ENCODE measurements around the gene ABHD2.
"Not testable (repeated sequence)": the region's sequence is repeated elsewhere in the genome, so short reads cannot be mapped to it uniquely, and the experiment has no call there.

ABHD2 gene

DNA sequence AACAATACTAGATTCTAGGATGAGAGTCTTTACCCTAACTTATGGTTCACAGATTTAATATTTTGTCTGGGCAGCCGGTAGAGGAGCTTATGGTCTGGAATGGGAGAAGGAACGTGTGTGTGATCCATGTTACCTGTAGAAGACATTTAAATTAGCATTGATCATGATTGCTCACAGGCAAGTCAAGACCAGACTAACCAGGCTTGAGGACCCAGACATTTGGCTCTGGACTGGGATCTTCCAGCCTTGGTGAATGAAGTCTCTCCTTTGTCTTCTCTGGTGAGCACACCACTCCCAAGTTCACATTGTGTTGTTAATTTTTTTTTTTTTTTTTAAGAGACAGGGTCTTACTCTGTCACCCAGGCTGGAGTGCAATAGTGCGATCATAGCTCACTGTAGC is 11.7 kb downstream of the ABHD2 start:
- no peak for DNase-seq

- DNase-seq, result no peak
These were observed 13.3 kb downstream of the ABHD2 start for GRCh38 chr15:89101302-89102193.

- no peak for DNase-seq
These were observed 15.4 kb downstream of the ABHD2 start for GRCh38 chr15:89103481-89104171.

GRCh38 chr15:89104172-89104564 is 15.9 kb downstream of the ABHD2 start:
- DNase-seq, result no peak

GRCh38 chr15:89105147-89105546 is 16.9 kb downstream of the ABHD2 start:
- DNase-seq, result no peak

- no peak for DNase-seq
These were observed 17.9 kb downstream of the ABHD2 start for GRCh38 chr15:89106200-89106599.

GRCh38 chr15:89107984-89108383 is 19.7 kb downstream of the ABHD2 start:
- DNase-seq, result no peak

GRCh38 chr15:89108835-89109234 is 20.6 kb downstream of the ABHD2 start:
- no peak for DNase-seq

DNA sequence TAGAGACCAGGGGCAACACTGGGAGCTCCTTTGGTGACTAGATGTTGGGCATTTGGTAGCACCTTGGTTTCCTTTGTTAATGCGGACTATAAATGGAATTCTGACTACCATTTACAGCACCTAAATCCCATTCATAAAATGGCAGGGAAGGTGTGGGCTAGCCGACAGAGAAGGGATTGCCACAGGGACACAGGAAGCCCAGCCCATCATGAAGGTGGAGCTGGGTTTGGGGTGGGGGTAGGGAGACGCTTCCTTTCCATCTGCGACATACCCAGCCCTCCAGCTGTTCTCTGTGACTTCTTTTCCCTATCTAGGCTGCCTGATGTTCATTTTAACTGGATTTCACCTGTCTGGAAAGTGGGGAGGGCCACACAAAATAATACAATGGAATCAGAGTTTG is 21.0 kb downstream of the ABHD2 start:
- no peak for DNase-seq

GRCh38 chr15:89110060-89110459 is 21.8 kb downstream of the ABHD2 start:
- no peak for DNase-seq

DNA sequence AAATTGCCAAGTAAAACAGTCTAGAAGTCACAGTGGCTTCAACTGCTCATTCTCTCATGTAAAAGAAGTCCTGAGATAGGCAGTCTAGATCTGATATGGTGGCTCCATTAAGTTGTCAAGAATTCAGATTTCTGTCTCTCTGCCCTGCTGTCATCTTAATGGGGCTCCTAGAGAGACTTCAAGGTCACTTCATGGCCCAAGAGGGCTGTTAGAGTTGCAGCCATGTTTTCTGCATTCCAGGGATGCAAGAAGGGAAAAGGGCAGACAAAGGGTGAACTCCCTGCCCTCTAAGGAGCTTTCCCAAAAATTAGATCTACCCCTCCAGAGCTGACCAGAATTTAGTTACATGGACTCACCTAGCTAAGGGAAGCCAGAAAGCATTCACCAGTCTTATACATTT is 23.1 kb downstream of the ABHD2 start:
- no peak for DNase-seq

- no peak for DNase-seq
These were observed 23.7 kb downstream of the ABHD2 start for GRCh38 chr15:89111961-89112340.

- no peak for DNase-seq
These were observed 24.2 kb downstream of the ABHD2 start for GRCh38 chr15:89112341-89112971.

GRCh38 chr15:89113296-89114024 is 25.2 kb downstream of the ABHD2 start:
- no peak for DNase-seq

GRCh38 chr15:89114990-89115389 is 26.7 kb downstream of the ABHD2 start:
- DNase-seq, result peak; percentile 11

GRCh38 chr15:89115547-89115946 is 27.3 kb downstream of the ABHD2 start:
- no peak for DNase-seq

- no peak for DNase-seq
These were observed 28.1 kb downstream of the ABHD2 start for GRCh38 chr15:89116404-89116803.

DNA sequence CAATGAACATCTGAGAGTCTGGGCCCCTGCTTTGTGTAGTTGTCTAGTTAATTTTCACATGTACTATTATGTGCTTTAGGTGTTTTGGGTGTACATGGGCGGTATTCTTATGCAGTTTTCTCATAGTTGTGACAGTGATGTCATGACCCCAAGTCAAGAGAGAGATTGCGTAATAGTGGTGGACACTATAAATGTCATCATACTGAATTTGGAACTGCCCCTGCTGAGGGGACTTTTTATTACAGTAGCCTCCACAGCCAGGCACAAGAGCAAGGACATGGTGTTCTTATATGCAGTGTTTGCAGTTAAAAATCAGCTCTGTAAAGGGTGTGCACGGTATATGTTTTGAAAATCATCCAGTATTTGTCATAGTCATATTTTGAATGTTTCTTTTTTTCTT is 29.5 kb downstream of the ABHD2 start:
- no peak for DNase-seq

DNA sequence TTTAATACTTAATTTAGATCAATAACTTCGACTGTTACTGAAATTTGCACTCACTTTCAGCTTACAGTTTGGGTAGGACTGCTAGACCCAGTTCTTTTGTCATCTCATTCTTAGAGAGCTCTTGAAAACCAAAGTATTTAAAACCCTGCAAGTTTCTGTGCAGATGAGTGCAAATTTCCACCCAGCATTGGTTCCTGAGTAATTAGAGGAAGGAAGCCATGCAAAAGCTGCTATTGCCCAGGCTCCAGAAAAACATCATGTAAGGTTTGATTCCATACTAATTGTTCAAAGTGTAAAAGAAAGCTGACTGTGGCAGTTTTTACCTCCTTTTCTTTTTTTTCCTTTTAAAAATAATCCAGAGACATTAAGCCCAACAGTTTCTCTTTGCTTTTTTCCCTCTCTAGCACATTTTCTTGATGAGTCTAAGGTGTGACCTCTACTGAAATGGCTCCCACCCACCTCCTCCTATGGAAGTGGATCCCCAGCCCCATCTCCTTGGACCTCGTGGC is 30.3 kb downstream of the ABHD2 start:
- no peak for DNase-seq

DNA sequence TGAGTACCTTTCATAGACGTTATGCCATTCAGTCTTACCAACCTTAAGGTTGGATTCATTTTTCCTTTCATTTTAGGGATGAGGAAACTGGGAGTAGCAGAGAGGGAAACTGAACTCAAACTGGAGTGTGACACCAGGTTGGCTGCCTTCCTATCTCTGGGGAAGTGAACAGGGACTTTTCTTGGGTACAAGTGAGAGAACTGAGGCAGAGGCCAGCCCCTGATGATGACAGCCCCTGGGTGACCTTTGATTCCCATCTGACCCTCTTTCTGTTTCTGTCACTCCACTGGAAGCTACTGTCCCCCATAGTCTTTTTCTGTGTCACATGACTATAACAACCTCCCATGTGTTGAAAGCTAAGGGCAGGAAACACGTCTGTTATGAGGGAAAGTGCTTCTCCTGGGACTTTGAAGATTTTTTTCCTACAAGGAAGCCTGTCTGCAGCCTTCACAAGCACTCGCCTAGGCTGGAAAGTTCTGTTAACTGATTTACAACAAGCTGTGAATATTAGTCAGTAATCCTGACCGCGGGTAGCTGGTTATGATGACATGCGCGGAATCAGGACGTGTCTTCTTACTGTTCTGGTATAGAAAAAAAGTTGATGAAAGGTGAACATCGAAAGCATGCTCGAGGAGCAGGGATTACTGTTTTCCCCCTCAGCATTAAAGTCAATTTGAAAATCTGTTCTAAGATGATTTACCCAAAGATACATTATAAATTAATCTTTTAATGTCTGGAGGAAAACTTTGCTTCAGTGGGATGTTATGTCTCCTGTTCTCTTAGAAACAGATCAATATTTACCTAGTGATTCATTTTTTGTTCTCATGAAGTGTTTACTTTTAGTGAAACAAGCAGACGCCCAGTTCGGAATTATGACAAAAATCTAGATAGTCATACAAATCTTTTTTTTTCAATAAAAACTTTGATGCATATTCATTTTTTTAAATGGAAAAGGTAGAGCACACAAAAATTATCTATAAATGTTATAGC is 31.5 kb downstream of the ABHD2 start:
- DNase-seq, result no peak

DNA sequence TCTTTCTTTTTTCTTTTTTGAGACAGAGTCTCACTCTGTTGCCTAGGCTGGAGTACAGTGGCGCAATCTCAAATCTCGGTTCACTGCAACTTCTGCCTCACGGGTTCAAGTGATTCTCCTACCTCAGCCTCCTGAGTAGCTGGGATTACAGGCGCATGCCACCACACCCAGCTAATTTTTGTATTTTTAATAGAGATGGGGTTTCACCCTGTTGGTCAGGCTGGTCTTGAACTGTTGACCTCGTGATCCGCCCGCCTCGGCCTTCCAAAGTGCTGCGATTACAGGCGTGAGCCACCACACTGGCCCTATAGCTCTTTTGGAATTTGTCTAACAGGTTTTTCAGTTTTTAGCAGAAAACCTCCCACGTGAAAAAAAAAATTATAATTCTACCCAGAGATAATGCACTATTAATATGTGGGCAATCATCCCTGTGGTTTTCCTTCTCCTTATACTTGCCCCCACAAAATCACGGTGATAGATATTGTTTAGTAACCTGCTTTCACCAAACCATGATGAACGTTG is 32.3 kb downstream of the ABHD2 start:
- not testable (repeated sequence) for DNase-seq
